ENCODE results near the gene NT5DC4.

Gene NT5DC4

DNA sequence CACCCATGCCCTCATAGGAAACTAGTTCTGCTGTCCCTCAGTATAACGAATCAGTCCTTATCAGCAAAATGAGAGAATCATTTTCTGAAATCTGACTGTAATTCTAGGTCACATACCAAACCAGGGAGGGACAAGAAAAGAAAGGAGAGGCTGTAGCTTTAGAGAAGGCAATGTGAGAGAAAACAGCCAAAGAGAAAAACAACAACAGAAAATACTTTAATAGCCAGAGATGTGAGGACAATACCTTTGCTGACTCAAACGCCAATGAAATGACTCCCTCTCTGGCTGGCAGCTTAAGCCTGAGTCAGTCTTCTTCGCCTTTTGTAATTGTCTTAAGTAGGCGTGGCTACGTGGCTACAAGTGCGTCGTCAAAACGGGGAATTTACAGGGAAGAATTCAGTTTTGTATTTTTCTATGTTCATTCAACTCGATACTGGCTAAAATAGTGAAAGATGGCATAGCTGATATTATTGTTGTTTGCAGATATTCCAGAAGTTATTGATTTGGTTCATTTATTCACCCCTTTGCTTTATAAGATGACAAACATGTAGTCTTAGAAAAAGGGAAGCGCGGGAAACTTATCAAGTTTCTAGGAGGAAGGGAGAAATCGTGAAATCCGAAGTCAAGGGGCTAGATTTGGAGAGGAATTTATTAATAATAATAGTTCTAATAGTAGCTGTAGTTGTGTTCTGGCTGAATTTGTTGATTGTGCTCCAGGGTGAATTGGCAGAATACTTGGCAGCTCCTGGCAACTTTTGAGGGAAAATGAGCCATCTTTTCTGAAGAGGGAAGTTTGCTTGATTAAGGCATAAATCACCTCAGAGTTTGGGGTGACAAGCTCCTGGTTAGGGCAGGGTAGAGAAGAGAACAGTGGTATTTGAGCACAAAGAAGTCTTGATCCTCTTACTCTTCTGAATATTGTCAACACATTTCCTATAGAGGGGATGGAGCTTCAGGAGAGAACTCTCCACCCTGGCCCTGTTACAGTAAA is 63.7 kb downstream of the NT5DC4 start, which contains the start of gene IL1A:
Gene IL1A, minus strand, starts transcription at position 295 of the 991 bp plus-strand sequence. CDS start 723 bp downstream, outside the sequence.
- no peak for DNase-seq (ENCODE audit: low read depth, low spot score)

DNA sequence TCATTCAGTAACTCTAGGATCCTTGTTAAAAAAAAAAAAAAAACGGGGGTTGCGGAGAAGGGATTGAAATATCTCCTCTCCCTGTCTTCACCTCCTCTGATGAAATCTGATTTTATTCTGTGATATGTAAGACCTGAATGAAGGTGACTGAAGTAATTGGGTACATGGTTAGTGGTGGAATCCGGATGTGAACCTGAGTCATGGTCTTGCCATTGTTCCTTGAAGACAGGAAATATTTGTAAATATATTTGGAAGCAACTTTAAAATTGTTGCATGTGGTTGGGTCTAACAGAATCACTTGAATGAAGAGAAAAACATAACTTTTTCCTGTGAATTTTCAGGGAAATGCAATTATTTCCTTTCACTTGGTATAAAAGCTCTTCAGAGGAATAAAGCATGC is 66.5 kb downstream of the NT5DC4 start:
- DNase-seq (ENCODE audit: low read depth, low spot score) = no peak

DNA sequence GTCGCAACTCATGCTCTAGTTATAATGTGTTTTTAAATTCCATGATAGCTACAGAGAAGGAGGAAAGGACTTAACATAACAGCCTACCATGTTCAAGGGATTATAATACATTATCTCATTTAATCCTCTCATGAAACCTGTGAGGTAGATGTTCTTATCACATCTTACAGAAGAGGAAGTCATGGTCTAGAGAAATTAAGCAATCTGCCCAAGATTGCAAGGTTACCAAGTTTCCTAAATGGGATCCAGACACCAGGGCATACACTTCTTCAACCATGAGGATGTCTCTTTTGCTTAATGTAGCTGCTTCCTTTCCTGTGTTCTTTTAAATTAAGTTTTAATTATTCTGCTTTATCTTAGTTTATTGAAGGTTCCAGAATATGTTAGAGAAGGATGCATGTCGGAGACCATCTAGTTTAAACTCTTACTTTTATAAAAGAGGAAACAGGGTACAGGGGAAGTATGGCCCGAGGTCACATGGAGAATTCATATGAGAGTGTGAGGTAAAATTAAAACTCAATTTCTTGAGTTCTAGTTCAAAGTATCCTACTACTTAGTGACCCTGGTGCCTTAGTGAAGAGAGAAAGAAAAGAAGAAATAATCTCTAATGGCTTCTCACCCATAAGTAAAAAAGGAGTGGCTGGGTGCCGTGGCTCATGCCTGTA is 67.0 kb downstream of the NT5DC4 start:
- no peak for DNase-seq (ENCODE audit: low read depth, low spot score)

DNA sequence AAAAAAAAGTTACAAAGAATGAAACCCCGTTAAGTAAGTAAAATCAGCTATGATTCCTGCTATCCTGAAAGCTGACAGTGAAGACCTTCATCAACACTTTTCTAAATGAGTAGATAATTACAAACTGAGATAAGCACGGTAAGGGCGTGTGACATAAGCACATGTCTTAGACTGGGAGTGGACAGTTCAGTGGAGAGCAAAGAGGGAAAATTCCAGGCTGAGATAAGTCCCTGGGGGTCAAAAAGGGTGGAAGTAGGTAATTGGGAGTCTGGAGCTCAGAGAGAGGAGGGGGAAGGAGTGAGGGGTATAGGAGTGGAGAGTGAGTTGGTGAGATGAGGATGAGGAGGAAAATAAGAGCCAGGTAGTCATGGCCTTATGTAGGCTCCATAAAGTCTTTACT is 67.8 kb downstream of the NT5DC4 start:
- DNase-seq (ENCODE audit: low read depth, low spot score) = no peak

Data from brain pericyte (primary cell).